Measurements from ENCODE around the gene MAP3K14.

- TF ChIP-seq CTCF (conservative IDR thresholded peaks at IDR 0.05; ENCODE audit: low read depth, low read length) (no peak), EZH2 (IDR thresholded peaks at IDR 0.05; ENCODE audit: low read length, unreplicated experiment) (no peak), EZH2phosphoT487 (IDR thresholded peaks at IDR 0.05; ENCODE audit: borderline replicate concordance, low read length) (no peak)
Measured at GRCh38 chr17:45237686-45238085, 79.1 kb downstream of the MAP3K14 start.
